ENCODE data around the gene HPD. TPM values are rescaled to one million over a fixed set of nuclear protein-coding genes. Genes with fewer than 3 reads are reported as not detected.

The HPD gene
- total RNA-seq, 1 donor from 2014 or later: not detected

GRCh38 chr12:121812921-121813896, 45.5 kb downstream of the HPD start:
- DNase-seq (ENCODE audit: extremely low spot score, unreplicated experiment): no peak
- Mint-ChIP-seq H3K27ac (ENCODE audit: unreplicated experiment) (peak overlapping the region; percentile 35), H3K36me3 (ENCODE audit: unreplicated experiment) (peaks cover 32% of the 10 kb centered on the region), H3K4me1 (ENCODE audit: unreplicated experiment) (peaks cover 27% of the 10 kb centered on the region), H3K9me3 (ENCODE audit: unreplicated experiment) (no peaks in the 10 kb centered on the region), H3K4me3 (ENCODE audit: unreplicated experiment) (peak overlapping the region; percentile 74), H3K27me3 (ENCODE audit: unreplicated experiment) (no peaks in the 10 kb centered on the region)
- TF ChIP-seq CTCF (IDR thresholded peaks at IDR 0.05): no peak

- peak overlapping the region; percentile 27 for H3K27ac Mint-ChIP-seq (ENCODE audit: unreplicated experiment)
- H3K36me3 Mint-ChIP-seq (ENCODE audit: unreplicated experiment): peaks cover 28% of the 10 kb centered on the region
- peaks cover 28% of the 10 kb centered on the region for H3K4me1 Mint-ChIP-seq (ENCODE audit: unreplicated experiment)
- H3K27me3 Mint-ChIP-seq (ENCODE audit: unreplicated experiment): no peaks in the 10 kb centered on the region
- no peak for DNase-seq (ENCODE audit: extremely low spot score, unreplicated experiment)
- peak overlapping the region; percentile 74 for H3K4me3 Mint-ChIP-seq (ENCODE audit: unreplicated experiment)
- TF ChIP-seq CTCF (IDR thresholded peaks at IDR 0.05): no peak
- H3K9me3 Mint-ChIP-seq (ENCODE audit: unreplicated experiment): no peaks in the 10 kb centered on the region
Measured at GRCh38 chr12:121812320-121812871, 46.3 kb downstream of the HPD start.

- peak; percentile 100 for TF ChIP-seq CTCF (IDR thresholded peaks at IDR 0.05)
- Mint-ChIP-seq H3K9me3 (ENCODE audit: unreplicated experiment) (no peaks in the 10 kb centered on the region), H3K27me3 (ENCODE audit: unreplicated experiment) (no peaks in the 10 kb centered on the region), H3K36me3 (ENCODE audit: unreplicated experiment) (peaks cover 28% of the 10 kb centered on the region), H3K27ac (ENCODE audit: unreplicated experiment) (peak overlapping the region; percentile 64), H3K4me3 (ENCODE audit: unreplicated experiment) (peak overlapping the region; percentile 74), H3K4me1 (ENCODE audit: unreplicated experiment) (peaks cover 34% of the 10 kb centered on the region)
- peak; percentile 94 for DNase-seq (ENCODE audit: extremely low spot score, unreplicated experiment)
Measured at GRCh38 chr12:121811434-121812319, 47.0 kb downstream of the HPD start.

GRCh38 chr12:121810833-121811433, 47.7 kb downstream of the HPD start:
- peak overlapping the region; percentile 66 for H3K4me3 Mint-ChIP-seq (ENCODE audit: unreplicated experiment)
- H3K4me1 Mint-ChIP-seq (ENCODE audit: unreplicated experiment): peaks cover 41% of the 10 kb centered on the region
- no peak for TF ChIP-seq CTCF (IDR thresholded peaks at IDR 0.05)
- H3K27ac Mint-ChIP-seq (ENCODE audit: unreplicated experiment): peak overlapping the region; percentile 41
- H3K9me3 Mint-ChIP-seq (ENCODE audit: unreplicated experiment): no peaks in the 10 kb centered on the region
- H3K36me3 Mint-ChIP-seq (ENCODE audit: unreplicated experiment): peaks cover 24% of the 10 kb centered on the region
- no peaks in the 10 kb centered on the region for H3K27me3 Mint-ChIP-seq (ENCODE audit: unreplicated experiment)
- no peak for DNase-seq (ENCODE audit: extremely low spot score, unreplicated experiment)

All from osteocyte (in vitro differentiated cells).